ENCODE measurements around the gene PECR.

DNA sequence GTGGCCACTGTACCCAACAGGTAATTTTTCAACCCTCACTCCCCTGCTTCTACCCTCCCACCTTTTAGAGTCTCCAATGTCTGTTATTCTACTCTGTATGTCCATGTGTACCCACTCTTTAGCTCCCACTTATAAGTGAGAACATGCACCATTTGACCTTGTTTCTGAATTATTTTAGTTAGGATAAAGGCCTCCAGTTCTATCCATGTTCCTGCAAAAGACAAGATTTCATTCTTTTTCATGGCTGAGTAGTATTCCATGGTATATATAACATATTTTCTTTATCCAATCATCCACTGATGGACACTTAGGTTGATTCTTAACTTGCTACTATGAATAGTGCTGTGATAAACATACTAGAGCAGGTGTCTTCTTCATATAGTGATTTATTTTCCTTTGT, 9.1 kb downstream of the PECR start:
- no peak for TF ChIP-seq EP300 (IDR thresholded peaks at IDR 0.05)
- TF ChIP-seq POLR2A (IDR thresholded peaks at IDR 0.05): no peak
